ENCODE results near the gene GDF9.

- TF ChIP-seq CTCF (IDR thresholded peaks at IDR 0.05; ENCODE audit: insufficient read depth, low read length, poor library complexity, severe bottlenecking) (no peak), EZH2phosphoT487 (conservative IDR thresholded peaks at IDR 0.05; ENCODE audit: low read length) (no peak)
Observed at GRCh38 chr5:132909702-132910101, 43.4 kb upstream of the GDF9 start.
